Retinal pigment epithelial cell (primary cell): ENCODE results near the gene RETREG1.
A peak's percentile ranks its signal among the peaks of the same experiment; 100 is the strongest.

Source experiments
- DNase-seq: peaks from one replicate; pipeline ENCODE4 v3.0.0-alpha.2; 2010; ENCODE audit warnings: low read depth
- H3K4me3 ChIP-seq: 2 replicates; pipeline ENCODE4 v1.5.1; 2011; ENCODE audit warnings: mild to moderate bottlenecking, low read length, control low read depth, moderate library complexity
- CTCF ChIP-seq: conservative IDR thresholded peaks from 2 replicates; pipeline ENCODE4 v1.5.1; 2011; ENCODE audit warnings: low read depth, low read length, control low read depth, inconsistent platforms

The RETREG1 gene

DNA sequence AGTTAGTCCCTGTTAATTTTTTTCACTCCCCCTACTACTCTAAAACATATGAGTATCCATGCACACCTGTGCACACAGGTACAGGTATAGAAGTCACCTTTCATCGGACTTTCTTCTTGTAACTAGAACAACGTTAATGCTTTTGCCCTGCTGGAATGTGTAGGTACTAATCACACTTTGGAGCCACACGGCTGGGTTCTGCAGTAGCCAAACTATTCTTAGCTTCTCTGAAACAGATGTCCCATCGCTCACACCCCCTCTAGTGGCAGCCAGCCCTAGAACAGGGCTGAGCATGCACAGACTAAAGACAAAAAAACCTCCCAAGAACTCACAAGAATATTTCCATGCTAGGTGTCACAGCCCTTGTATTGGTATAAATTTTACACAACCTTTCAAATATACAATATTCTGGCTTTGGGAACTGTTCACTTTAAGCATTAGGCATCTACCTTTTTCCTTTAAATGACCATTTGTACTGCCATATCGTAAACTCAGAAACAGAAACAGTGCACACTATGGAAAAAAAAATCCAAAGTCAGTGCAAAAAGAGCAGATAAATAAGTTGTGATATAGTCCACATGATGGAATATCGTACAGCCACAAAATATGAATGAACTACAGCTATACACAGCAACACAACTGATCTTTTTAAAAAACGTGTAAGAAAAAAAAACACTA lies 64.0 kb downstream of the RETREG1 start:
- TF ChIP-seq CTCF, result peak; percentile 99
- H3K4me3 ChIP-seq, result no peak overlapping the region
- DNase-seq, result no peak

DNA sequence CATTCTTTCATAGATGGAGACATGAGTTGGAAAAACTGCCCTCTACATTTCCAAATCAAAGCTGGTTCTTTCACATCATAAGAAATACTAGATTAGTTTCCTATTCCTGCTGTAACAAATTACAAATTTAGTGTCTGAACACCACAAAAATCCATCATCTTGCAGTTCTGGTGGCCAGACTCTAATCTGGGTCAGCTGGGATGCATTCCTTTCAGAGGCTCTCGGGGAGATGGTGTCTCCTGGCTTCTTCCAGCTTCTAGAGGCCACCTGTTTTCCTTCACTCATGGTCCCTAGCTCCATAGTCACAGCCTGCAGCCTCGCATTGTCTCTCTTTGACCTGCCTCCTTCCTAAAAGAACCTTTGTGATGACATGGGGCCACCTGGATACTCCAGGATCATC lies 65.2 kb downstream of the RETREG1 start:
- TF ChIP-seq CTCF, result no peak
- H3K4me3 ChIP-seq, result no peak overlapping the region
- DNase-seq, result no peak

- no peak overlapping the region for H3K4me3 ChIP-seq
- TF ChIP-seq CTCF, result peak; percentile 80
- no peak for DNase-seq
Measured at GRCh38 chr5:16550316-16550952, 66.4 kb downstream of the RETREG1 start.

DNA sequence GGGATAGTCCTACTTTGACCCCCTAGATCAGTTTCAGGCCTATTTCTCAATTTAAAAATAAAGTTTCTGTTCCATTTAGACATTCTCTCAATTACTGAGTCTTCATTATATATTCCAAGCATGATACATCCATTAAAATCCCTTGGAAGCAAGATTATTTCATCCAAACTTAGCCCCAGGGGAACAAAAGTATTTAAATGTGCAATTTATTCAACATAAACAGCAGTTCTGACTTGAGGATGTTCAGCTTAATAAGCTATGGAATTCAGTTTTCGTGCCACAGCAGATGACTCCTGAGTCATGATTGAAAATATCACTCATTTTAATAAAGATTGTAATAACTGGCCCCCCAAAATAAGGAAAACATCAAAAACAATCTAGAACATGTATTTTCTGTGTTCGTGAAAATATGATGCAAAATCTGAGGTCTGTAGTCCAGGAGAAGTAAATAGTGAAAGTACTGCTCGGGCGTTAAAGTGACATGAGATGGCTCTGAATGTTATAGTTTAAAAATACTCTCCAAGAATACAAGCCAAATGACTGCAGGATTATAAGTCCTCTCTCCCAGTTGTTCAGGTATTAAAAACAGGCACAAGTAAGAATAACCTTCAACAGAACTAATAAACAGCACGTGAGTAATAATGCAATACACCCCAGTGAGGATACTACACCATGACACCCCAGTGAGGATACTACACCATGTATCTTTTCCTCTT lies 67.1 kb downstream of the RETREG1 start:
- no peak for DNase-seq
- TF ChIP-seq CTCF, result no peak
- no peak overlapping the region for H3K4me3 ChIP-seq

- TF ChIP-seq CTCF, result no peak
- no peak for DNase-seq
- no peak overlapping the region for H3K4me3 ChIP-seq
Measured at GRCh38 chr5:16548812-16549211, 68.0 kb downstream of the RETREG1 start.

DNA sequence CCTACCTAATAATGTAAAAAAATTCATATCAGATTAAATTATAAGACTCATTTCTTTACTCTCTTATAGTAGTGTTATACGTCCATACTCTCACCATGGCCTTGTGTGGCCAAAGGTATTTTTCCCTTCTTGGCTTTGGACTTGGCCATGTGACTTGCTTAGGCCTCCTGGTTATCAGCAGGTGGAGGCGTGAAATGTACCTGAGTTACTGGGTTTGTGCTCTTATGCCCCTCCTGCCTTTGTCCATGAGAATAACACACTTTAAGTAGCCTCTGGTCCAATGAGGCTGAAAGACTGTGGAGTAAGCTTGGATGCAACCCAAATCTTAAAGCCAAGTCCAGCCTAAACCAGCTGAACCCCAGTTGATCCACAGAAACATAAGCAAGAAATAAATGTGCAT lies 68.7 kb downstream of the RETREG1 start:
- no peak overlapping the region for H3K4me3 ChIP-seq
- TF ChIP-seq CTCF, result no peak
- no peak for DNase-seq
